Vein endothelial cell (primary cell): ENCODE results near the gene HBA1. TPM values are rescaled to one million over a fixed set of nuclear protein-coding genes. Genes with fewer than 3 reads are reported as not detected.

Source experiments
- small RNA-seq: library from RNA; depleted of rRNA; stranded (forward); fragments of <200 nt; gene quantifications from one replicate; pipeline ENCODE3, GENCODE V24; 2012
- total RNA-seq: library from RNA; depleted of rRNA; stranded (reverse); fragments of >200 nt; gene quantifications from 2 replicates; pipeline ENCODE4 v1.2.3, GENCODE V29; 2012

The HBA1 gene
- total RNA-seq = not detected in 2 replicates

GRCh38 chr16:176477-177382 is at the start of gene HBA1:
HBA1 (plus strand) TSS chr16:176680; CDS start chr16:176717, 37 bp downstream.

DNA sequence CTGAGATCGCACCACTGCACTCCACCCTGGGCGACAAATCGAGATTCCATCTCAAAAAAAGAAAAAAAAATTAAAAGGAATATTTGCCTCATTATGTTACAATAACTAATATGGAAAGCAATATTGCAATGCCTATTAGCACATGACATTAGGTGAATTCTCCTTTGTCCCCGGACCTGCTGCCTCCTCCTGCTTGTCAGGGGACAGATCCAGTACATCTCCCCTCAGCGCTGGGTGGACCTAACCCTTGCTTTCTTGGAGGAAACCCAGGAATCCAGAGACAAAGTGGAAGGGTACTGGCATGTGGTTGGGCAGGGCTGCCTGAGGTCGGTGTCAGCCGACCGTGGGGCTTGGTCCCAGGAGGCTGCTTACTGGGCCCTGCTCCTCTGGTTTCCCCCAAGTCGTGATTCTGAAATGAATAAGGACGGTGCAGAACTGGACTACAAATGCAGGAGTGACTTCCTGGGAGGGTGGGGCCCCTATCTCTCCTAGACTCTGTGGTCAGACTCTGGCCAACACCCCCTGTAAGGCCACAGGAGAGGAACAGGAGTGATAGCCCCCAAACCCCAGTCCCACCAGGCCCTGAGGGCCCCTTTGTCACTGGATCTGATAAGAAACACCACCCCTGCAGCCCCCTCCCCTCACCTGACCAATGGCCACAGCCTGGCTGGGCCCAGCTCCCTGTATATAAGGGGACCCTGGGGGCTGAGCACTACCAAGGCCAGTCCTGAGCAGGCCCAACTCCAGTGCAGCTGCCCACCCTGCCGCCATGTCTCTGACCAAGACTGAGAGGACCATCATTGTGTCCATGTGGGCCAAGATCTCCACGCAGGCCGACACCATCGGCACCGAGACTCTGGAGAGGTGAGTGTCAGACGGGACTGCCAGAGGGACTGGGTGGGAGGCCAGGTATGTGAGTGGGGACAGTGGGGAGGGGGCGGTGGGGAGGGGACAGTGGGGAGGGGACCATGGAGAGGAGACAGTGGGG is 24.0 kb upstream of the HBA1 start, which contains the start of gene HBZ:
Gene HBZ, plus strand, starts transcription at position 504 of the 988 bp plus-strand sequence. Its CDS starts 266 bp downstream, at position 770.

DNA sequence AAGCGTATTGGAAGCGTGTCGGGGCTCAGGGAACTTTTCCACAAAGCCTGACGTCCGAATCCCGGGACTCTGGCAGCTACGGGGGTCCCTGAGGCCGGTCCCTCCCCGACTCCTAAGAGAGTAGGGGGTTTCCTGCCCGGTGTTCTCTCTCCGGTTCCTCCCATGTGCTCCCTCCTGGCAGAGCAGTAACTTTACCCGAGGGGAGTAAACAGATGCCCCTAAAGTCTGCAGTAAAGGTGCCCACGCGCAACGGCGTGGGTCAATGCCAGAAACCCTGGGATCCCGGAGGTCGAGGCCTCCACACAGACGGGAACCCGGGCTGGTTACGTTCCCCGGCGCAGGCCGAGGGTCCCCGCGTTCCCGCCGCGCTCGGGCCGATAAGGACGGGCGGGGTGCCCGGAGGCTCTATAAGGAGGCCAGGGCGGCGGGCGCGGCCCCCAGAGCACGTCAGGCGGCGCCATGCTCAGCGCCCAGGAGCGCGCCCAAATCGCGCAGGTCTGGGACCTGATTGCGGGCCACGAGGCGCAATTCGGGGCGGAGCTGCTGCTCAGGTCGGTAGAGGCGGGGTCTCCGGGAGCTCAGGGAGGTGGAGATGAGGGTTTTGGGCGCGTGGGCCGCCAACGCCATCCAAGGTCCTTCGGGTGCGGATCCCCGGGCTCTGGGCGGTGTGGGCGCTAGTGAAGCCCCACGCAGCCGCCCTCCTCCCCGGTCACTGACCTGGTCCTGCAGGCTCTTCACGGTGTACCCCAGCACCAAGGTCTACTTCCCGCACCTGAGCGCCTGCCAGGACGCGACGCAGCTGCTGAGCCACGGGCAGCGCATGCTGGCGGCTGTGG is 10.7 kb upstream of the HBA1 start, which contains the start of gene HBM:
Gene HBM, plus strand, starts transcription at position 440 of the 836 bp plus-strand sequence. Its CDS starts 20 bp downstream, at position 460.

GRCh38 chr16:172374-172941 is 4.0 kb upstream of the HBA1 start, which contains the start of gene HBA2:
HBA2 (plus strand) TSS chr16:172876; CDS start chr16:172913, 37 bp downstream.

GRCh38 chr16:180101-180675 is 3.7 kb downstream of the HBA1 start, which contains the start of gene HBQ1:
HBQ1 (plus strand) TSS chr16:180459; CDS start chr16:180487, 28 bp downstream.

Small RNAs within 50 kb of the gene (small RNA-seq; reads per million reads assigned to genes)
- gene RF00019 = not detected

Other genes with a start within 250 kb of the HBA1 start
- gene POLR3K, start 123.1 kb upstream of the HBA1 start, total RNA-seq = 4.9 and 5.2 TPM in 2 replicates
- 18.3 and 22.1 TPM in 2 replicates for gene SNRNP25, start 122.9 kb upstream of the HBA1 start, total RNA-seq
- 27.1 and 29.2 TPM in 2 replicates for gene RHBDF1, start 104.0 kb upstream of the HBA1 start, total RNA-seq
- 108 and 171 TPM in 2 replicates for gene MPG, start 98.5 kb upstream of the HBA1 start, total RNA-seq
- 13.5 and 14.7 TPM in 2 replicates for gene NPRL3, start 38.0 kb upstream of the HBA1 start, total RNA-seq
- gene HBZ, start 24.0 kb upstream of the HBA1 start, total RNA-seq = not detected in 2 replicates
- not detected in 2 replicates for gene HBM, start 10.7 kb upstream of the HBA1 start, total RNA-seq
- not detected in 2 replicates for gene HBA2, start 3.8 kb upstream of the HBA1 start, total RNA-seq
- 1.1 and 1.3 TPM in 2 replicates for gene HBQ1, start 3.8 kb downstream of the HBA1 start, total RNA-seq
- gene LUC7L, start 52.8 kb downstream of the HBA1 start, total RNA-seq = 42.5 and 45.9 TPM in 2 replicates
- 83.6 and 104 TPM in 2 replicates for gene FAM234A, start 58.1 kb downstream of the HBA1 start, total RNA-seq
- 1.7 and 2.9 TPM in 2 replicates for gene RGS11, start 99.3 kb downstream of the HBA1 start, total RNA-seq
- 0.57 and 2.3 TPM in 2 replicates for gene ARHGDIG, start 103.9 kb downstream of the HBA1 start, total RNA-seq
- gene PDIA2, start 106.5 kb downstream of the HBA1 start, total RNA-seq = 0.65 TPM in 1 of 2 replicates, not detected in the other
- 23.2 and 25.1 TPM in 2 replicates for gene AXIN1, start 176.0 kb downstream of the HBA1 start, total RNA-seq
- gene MRPL28, start 193.9 kb downstream of the HBA1 start, total RNA-seq = 91.2 and 127 TPM in 2 replicates
- 84.4 and 129 TPM in 2 replicates for gene PGAP6, start 205.3 kb downstream of the HBA1 start, total RNA-seq
- 99.6 and 146 TPM in 2 replicates for gene NME4, start 220.5 kb downstream of the HBA1 start, total RNA-seq
- gene DECR2, start 225.2 kb downstream of the HBA1 start, total RNA-seq = 19.0 and 21.2 TPM in 2 replicates
- gene RAB11FIP3, start 249.0 kb downstream of the HBA1 start, total RNA-seq = 27.4 and 37.9 TPM in 2 replicates